MCF 10A (cell line): Measurements from ENCODE around the gene ZNRF3. TPM values are rescaled to one million over a fixed set of nuclear protein-coding genes. Genes with fewer than 3 reads are reported as not detected.

Experiments
- BruUV-seq: library from RNA; stranded (reverse); fragments of 400-500 nt; replicated peaks from 2 replicates; lab custom pipeline; 2021; lab: Mats Ljungman, UMichigan
- CTCF ChIA-PET: fragments of 300-600 bp; sonication (Branson Sonifier 250); formaldehyde crosslinking; extraction: SDS; loops from one replicate; lab custom pipeline; 2021; ENCODE audit warnings: antibody characterized with exemption, inconsistent platforms; lab: Yijun Ruan, JAX
- POLR2A ChIA-PET: fragments of 300-600, 350-650 bp; sonication (Branson Sonifier 250); formaldehyde crosslinking; extraction: SDS; loops from one replicate; lab custom pipeline; 2020; ENCODE audit warnings: antibody characterized with exemption, inconsistent platforms; lab: Yijun Ruan, JAX
- DNase-seq: peaks from one replicate; pipeline ENCODE4 v3.0.0-alpha.2; 2018; ENCODE audit not compliant: unreplicated experiment
- H3K27ac Mint-ChIP-seq: one replicate; pipeline ENCODE4 v1.8.0; 2022; ENCODE audit warnings: mild to moderate bottlenecking, low read depth, mixed read lengths; ENCODE audit not compliant: unreplicated experiment
- H3K27me3 Mint-ChIP-seq: one replicate; pipeline ENCODE4 v1.8.0; 2022; ENCODE audit warnings: mixed read lengths; ENCODE audit not compliant: insufficient read depth, unreplicated experiment
- H3K36me3 Mint-ChIP-seq: one replicate; pipeline ENCODE4 v1.8.0; 2022; ENCODE audit warnings: mild to moderate bottlenecking, moderate library complexity, mixed read lengths; ENCODE audit not compliant: insufficient read depth, unreplicated experiment
- H3K4me1 Mint-ChIP-seq: one replicate; pipeline ENCODE4 v1.8.0; 2022; ENCODE audit warnings: mixed read lengths; ENCODE audit not compliant: insufficient read depth, unreplicated experiment
- H3K4me3 Mint-ChIP-seq: one replicate; pipeline ENCODE4 v1.8.0; 2022; ENCODE audit warnings: mild to moderate bottlenecking, moderate library complexity, mixed read lengths; ENCODE audit not compliant: unreplicated experiment
- H3K9me3 Mint-ChIP-seq: one replicate; pipeline ENCODE4 v1.8.0; 2022; ENCODE audit warnings: mixed read lengths; ENCODE audit not compliant: unreplicated experiment
- CTCF ChIP-seq: fragments of 200-600 bp; IDR thresholded peaks from one replicate; pipeline ENCODE4 v1.8.0; 2022; ENCODE audit warnings: antibody characterized with exemption, mild to moderate bottlenecking; ENCODE audit not compliant: unreplicated experiment
- intact Hi-C: fragments of 100-400 bp; cut with micrococcal nuclease; formaldehyde crosslinking; loops from 2 replicates; pipeline ENCODE4 v1.14.1; 2022
- total RNA-seq: library from RNA; stranded (reverse); gene quantifications from 2 replicates; pipeline ENCODE4 v1.2.3, GENCODE V29; 2022

The ZNRF3 gene
- total RNA-seq, 1 experiment from 2014 or later = 7.1 TPM

- DNase-seq = peak; percentile 27
- no peaks in the 10 kb centered on the region for H3K27me3 Mint-ChIP-seq
- intact Hi-C loops = loop anchor here (10.0 kb wide), 1 partner anchor 75 kb away; no protein-coding TSS in a partner anchor
Observed at GRCh38 chr22:29079218-29079901, 196.0 kb downstream of the ZNRF3 start.

GRCh38 chr22:29080106-29080975 is 197.0 kb downstream of the ZNRF3 start:
- Mint-ChIP-seq H3K36me3 (no peaks in the 10 kb centered on the region), H3K4me1 (peaks cover 6% of the 10 kb centered on the region), H3K27me3 (no peaks in the 10 kb centered on the region), H3K9me3 (no peaks in the 10 kb centered on the region), H3K27ac (no peak overlapping the region), H3K4me3 (no peak overlapping the region)
- ChIA-PET POLR2A (interaction anchor here (0.6 to 0.7 kb wide), 3 partner anchors 150 to 1366 kb away, joined by 3 read pairs; no protein-coding TSS in a partner anchor), CTCF (interaction anchor here (0.6 to 3.2 kb wide), 3 partner anchors 48 to 480 kb away, joined by 3 to 8 read pairs (median 4); no protein-coding TSS in a partner anchor)
- no peak for TF ChIP-seq CTCF
- intact Hi-C loops = no loop called here
- DNase-seq = peak; percentile 84
- no TSS peak for BruUV-seq

More at GRCh38 chr22:29079218-29079901, 196.0 kb downstream of the ZNRF3 start:
- BruUV-seq = no TSS peak
- Mint-ChIP-seq H3K36me3 (no peaks in the 10 kb centered on the region), H3K4me1 (peaks cover 6% of the 10 kb centered on the region), H3K4me3 (no peak overlapping the region), H3K27ac (no peak overlapping the region), H3K9me3 (no peaks in the 10 kb centered on the region)
- CTCF ChIA-PET = interaction anchor here (0.9 to 3.2 kb wide), 2 partner anchors 47 to 166 kb away, joined by 3 to 8 read pairs; no protein-coding TSS in a partner anchor
- no peak for TF ChIP-seq CTCF
- POLR2A ChIA-PET = interaction anchor here (0.7 kb wide), 1 partner anchor 264 kb away, joined by 3 read pairs; no protein-coding TSS in a partner anchor

- intact Hi-C loops = no loop called here
- ChIA-PET POLR2A (no interaction called here), CTCF (interaction anchor here (1.0 kb wide), 2 partner anchors 72 to 164 kb away, joined by 4 read pairs; no protein-coding TSS in a partner anchor)
- Mint-ChIP-seq H3K27ac (no peak overlapping the region), H3K9me3 (no peaks in the 10 kb centered on the region), H3K27me3 (no peaks in the 10 kb centered on the region), H3K4me1 (peaks cover 6% of the 10 kb centered on the region), H3K4me3 (no peak overlapping the region), H3K36me3 (no peaks in the 10 kb centered on the region)
- no peak for TF ChIP-seq CTCF
- BruUV-seq = no TSS peak
- no peak for DNase-seq
Observed at GRCh38 chr22:29081517-29082236, 198.3 kb downstream of the ZNRF3 start.
